HG03066 (cell line): ENCODE measurements around the gene SLC35F3.

ENCODE experiments used
- ATAC-seq: cut with Tn5 transposase; IDR thresholded peaks from one replicate; pipeline ENCODE4 v1.9.1; 2021; ENCODE audit warnings: low read depth; ENCODE audit not compliant: unreplicated experiment

SLC35F3 gene

GRCh38 chr1:234014208-234014607 lies 109.7 kb downstream of the SLC35F3 start:
- ATAC-seq: no peak

DNA sequence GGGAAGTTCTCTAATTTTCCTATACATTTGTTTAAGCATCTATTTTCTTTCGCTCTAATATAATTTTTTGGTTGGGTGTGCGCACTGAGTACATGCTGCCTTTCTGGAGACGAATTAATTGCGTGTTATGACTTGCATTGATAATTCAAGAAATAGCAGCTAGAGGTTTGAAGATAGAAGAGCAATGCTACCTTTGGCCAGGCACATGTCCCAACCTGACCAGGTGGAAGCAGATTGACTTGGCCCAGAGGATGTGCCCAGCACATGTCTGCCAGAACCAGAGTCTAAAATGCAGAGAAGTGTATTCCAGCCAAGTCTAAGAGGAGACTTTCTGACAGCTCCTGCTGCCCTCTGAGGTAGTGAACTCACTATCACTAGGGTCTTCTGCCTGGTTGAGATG lies 114.3 kb downstream of the SLC35F3 start:
- ATAC-seq: no peak

DNA sequence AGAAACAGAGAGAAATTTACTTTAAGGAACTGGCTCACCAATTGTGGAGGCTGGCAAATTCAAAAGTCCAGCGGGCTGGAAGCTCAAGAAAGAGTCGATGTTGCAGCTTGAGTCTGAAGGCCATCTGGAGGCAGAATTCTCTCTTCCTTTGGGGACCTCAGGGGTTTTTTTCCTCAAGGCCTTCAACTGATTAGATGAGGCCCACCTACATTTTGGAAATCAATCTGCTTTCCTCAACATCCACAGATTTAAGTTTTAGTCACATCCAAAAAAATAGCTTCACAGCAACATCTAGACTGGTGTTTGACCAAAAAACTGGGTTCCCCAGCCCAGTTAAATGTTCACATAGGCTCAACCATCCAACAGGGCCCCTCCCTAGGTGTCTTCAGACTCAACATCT lies 114.9 kb downstream of the SLC35F3 start:
- no peak for ATAC-seq

- no peak for ATAC-seq
Observed at GRCh38 chr1:234022302-234022701, 117.8 kb downstream of the SLC35F3 start.

- no peak for ATAC-seq
Observed at GRCh38 chr1:234039603-234040002, 135.1 kb downstream of the SLC35F3 start.

DNA sequence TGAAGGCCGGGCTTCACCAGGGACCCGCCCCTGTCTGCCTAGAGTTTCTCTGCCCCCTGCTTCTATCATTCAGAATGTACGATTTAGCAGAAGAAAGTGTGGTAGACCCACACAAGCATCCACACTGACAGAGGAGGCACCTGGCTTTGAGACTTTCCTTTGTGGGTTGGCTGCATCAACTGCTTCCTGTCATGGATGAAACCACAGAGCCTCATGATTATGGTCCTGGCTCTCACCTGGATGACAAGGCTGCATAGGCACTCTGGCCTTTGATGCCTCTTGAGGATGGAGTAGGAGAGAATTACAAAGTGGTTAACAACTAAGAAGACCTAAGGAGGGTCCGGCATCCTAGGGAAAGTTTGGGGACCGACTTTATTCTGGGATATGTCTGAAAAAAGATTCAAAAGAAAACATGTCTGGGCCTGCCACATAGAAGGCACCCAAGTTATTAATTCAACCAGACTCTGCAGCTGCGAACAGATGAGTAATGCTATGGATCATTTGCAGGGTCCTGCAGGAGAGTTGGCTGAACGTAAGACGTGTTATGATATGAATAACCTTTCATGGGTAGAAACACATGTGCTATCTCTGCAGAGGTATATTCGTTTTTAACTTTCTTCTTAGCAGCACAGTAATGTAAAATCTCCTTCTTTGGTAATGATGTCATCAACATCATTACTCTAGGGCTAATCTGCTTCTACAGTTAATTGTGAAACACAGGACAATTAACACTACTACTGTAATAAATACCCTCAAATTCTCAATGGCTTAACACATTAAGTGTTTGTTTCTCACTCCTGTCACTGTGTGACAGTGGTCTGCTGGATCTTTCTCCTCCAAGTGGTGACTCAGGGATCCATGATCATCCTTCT lies 136.2 kb downstream of the SLC35F3 start:
- ATAC-seq: no peak

GRCh38 chr1:234044079-234044478 lies 139.6 kb downstream of the SLC35F3 start:
- ATAC-seq: no peak

DNA sequence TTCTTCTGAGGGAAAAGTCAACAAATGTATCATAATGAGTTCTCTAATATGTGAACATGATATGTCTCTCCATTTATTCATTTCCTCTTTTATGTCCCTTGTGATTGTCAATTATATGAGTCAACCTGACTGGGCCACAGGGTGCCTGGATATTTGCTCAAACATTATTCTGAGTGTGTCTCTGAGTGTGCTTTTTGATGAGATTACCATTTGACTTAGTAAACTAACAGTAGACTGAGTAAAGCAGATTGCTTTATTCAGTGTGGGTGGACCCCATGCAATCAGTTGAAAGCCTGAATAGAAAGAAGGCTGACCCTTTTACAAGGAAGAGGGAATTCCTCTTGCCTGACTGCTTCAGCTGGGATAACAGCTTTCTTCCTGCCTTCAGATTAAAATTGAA lies 142.6 kb downstream of the SLC35F3 start:
- ATAC-seq: no peak

DNA sequence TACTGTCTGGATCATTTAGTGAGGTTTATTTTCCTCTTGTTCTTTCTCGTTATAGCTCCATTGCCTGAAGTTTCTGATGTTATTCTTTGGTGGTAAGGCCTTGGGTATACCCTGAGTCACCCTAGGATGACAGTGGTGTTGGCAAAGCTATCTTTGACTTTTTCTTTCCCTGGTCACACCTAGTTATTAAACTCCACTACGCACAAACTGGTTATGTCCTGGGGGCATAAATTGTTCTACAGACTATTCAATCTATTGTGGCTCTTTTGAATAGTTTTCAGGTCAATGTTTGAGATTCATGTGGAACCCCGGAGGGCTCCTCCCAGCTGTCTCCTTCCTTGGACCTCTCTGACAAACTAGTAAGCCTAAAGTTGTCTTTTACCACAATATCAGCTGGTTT lies 157.7 kb downstream of the SLC35F3 start:
- no peak for ATAC-seq

DNA sequence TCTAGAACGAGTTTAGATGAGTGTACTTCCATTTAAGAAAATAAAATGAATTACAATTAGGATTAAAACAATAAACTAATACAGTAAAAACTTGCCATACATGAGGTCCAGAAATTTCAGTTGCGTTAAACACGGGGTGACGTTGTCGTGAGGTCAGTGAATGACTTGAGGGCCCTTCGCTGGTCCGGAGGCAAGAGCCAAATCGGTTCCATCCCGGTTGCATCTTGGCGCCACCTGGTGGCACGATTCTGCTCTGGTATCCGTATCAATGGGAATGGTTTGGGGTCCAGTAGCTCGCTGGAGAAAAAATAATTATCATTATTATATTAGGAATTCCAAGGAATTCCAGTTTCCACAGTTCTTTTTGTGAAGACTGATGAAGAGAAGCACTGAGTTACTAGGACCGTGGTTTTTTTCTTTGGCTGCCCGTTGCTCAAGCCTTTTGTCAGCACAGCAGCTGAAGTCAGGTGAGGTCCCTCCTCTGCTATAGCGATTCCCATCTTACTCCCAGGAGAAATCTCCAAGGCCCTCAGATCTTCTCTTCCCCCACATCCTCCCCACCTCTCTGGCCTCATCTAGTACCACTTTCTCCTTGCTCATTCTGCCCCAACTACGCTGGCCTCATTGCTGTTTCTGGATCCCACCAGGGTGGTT lies 161.4 kb downstream of the SLC35F3 start:
- ATAC-seq: no peak

DNA sequence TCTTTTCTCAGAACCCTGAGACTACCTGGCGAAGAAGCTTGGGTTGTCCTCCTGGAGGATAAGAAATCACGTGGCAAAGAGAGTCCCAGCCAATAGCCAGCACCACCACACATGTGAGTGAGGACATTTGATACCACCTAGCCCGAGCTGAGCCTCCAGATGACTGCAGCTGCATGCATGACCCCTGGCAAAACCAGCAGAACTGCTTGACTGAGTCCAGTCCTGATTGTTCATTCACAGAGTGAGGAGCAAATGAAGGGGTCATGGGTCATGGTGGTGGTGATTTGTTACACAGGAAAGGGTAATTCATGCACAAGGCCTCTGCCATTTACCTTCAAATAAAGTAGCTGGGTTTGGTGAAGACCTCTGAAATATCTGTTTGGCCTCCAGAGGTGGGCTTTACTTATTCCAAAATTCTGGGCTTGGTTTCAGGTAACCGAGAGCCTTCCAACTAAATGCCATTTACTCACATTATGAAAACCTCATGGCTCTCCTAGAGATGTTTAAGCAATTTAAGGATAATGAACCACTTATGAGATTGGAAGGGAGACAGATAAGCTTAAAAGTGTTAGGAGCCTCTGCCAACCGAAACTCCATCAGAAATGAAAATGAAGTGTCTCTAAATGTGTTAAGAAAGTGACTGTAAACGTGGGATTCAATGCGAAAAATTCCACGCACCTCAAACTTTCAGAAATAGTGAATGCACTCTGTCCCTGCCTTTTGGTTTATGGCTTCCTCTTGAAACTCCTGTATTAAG lies 163.3 kb downstream of the SLC35F3 start:
- ATAC-seq: no peak

DNA sequence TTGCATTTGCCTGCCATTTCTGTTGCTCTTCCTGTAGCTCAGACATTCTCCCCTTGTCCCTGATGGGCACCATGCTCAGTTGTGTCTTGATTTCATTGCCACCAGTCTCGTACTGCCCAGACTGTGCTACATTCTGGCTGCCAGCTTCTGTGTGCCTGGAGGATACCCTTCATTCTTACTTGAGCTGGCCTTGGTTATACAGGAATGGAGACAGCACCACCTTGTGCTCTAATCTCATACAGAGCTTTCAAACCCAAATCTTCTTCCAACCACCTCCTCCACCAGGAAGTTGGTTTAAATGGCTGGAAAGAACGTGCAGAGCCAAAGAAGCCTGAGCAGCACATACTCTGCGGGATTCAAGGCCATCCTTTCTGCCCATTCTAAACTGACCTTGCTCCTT lies 165.3 kb downstream of the SLC35F3 start:
- ATAC-seq: no peak

DNA sequence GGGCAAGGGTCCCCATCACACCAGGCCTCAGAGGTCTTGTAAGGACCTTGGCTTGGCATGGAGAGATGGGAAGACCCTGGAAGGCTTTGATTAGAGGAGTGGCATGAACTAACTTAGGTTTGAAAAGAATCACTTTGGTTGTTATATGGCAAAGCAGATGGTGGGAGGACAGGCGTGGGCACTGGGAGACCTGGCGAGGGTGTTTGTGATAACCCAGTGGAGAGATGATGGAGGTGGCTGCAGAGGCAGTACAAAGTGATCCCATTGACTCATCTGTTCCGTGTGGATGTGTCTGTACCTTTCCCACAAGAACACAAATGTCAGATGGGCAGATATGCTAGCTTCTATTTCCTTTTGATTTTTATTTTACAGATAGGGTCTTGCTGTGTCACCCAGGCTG lies 168.3 kb downstream of the SLC35F3 start:
- no peak for ATAC-seq

DNA sequence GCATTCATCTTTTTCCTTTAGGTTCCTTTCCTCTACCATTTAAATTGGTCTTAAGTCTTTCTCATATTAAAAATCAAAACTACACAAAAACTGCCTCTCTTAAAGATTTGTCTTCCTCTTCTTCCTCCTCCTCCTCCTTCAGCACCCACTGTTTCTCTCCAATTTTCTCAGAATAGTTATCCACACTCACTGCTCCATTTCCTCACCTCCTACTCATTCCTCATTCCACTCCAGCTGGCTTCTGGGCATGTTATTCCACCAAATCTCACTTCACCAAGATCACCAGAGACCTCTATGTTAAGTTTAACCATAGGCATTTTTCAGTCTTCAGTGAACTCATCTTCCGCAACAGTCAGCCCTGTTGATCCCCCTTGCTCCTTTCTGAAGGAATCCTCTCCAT lies 173.7 kb downstream of the SLC35F3 start:
- no peak for ATAC-seq

DNA sequence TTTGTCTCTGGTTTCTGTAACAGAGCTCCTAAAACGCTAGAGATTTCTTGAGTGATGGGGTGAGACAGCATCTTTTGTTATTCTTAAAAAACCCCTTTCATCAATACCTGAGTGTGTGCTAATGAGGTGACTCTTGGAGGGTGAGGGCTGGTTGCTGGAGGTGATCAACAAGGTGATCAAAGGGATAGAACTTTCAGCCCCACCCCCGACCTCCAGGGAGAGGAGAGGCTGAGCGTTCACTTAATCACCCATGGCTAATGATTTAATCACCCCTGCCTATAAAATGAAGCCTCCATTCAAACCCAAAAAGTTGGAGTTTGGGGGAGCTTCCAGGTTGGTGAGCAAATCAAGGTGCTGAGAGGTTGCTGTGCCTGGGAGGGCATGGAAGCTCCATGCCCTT lies 175.4 kb downstream of the SLC35F3 start:
- ATAC-seq: no peak

GRCh38 chr1:234083460-234083859 lies 179.0 kb downstream of the SLC35F3 start:
- no peak for ATAC-seq

DNA sequence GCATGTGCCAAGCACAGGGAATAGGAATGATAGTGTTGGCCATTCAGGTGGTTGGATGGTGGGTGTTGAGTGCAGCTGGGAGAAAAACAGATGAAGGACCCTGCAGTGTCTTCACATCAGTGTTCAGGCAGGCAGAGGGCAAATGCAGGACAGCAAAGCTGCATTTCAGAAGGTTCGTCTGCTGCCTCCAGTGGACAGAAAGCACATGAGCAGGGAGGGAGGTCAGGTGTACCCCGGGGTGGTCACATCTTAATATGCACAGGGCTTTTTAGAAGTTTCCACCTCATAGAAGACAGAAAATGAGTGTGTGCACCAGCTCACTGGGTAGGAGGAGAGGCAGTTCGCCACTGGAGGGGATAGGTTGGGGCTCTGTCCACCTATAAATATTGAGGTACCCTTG lies 184.9 kb downstream of the SLC35F3 start:
- ATAC-seq: no peak

- ATAC-seq: no peak
Observed at GRCh38 chr1:234090212-234091064, 186.0 kb downstream of the SLC35F3 start.

DNA sequence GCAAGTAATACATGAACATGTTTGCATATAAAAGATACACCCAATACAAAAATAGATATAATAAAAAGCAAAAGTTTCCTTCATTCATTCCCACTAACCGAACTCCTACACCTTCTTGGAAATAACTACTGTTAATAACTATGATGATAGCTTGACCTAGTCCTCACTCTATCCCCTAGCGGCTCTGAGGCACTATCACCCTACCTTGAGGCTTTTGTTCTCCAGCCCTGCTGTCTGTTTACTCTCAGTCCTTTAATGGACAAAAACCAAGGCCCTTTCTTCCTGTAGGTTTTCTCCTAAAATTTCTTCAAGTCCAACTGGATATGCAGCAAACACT lies 186.6 kb downstream of the SLC35F3 start:
- ATAC-seq: no peak

GRCh38 chr1:234091876-234092275 lies 187.4 kb downstream of the SLC35F3 start:
- ATAC-seq: no peak

- no peak for ATAC-seq
Observed at GRCh38 chr1:234093107-234093506, 188.6 kb downstream of the SLC35F3 start.
